GM11168 (cell line): ENCODE results near the gene EIF5A.
"Not testable (repeated sequence)": the region's sequence is repeated elsewhere in the genome, so short reads cannot be mapped to it uniquely, and the experiment has no call there.

Experiments used
- in situ Hi-C: fragments of 300-500 bp; cut with MboI; formaldehyde crosslinking; loops from one replicate; pipeline ENCODE4 v1.12.0; 2022; ENCODE audit warnings: low sequenced_read_pairs; ENCODE audit not compliant: unreplicated experiment

The EIF5A gene

GRCh38 chr17:7328840-7329373 is 21.5 kb downstream of the EIF5A start, which contains the start of gene NEURL4:
TSS of gene NEURL4 (minus strand) at chr17:7329335. CDS start at chr17:7329312, 23 bp downstream.
- in situ Hi-C loops = no loop called here

- in situ Hi-C loops = no loop called here
Measured at GRCh38 chr17:7329374-7329996, 22.1 kb downstream of the EIF5A start.

- in situ Hi-C loops = no loop called here
Measured at GRCh38 chr17:7329997-7330637, 22.7 kb downstream of the EIF5A start.

GRCh38 chr17:7330638-7331015 is 23.2 kb downstream of the EIF5A start:
- in situ Hi-C loops = no loop called here

GRCh38 chr17:7332111-7332510 is 24.7 kb downstream of the EIF5A start:
- in situ Hi-C loops = no loop called here

- in situ Hi-C loops = not testable (repeated sequence)
Measured at GRCh38 chr17:7332600-7333069, 25.2 kb downstream of the EIF5A start.

GRCh38 chr17:7334938-7335538 is 27.6 kb downstream of the EIF5A start:
- in situ Hi-C loops = no loop called here

- in situ Hi-C loops = not testable (repeated sequence)
Measured at GRCh38 chr17:7335765-7336164, 28.3 kb downstream of the EIF5A start.

GRCh38 chr17:7336240-7337175 is 29.1 kb downstream of the EIF5A start, which contains the start of gene ACAP1:
TSS of gene ACAP1 (plus strand) at chr17:7336529. CDS start at chr17:7336735, 206 bp downstream.
- in situ Hi-C loops = no loop called here

GRCh38 chr17:7337600-7337999 is 30.2 kb downstream of the EIF5A start:
- in situ Hi-C loops = not testable (repeated sequence)

- in situ Hi-C loops = no loop called here
Measured at GRCh38 chr17:7340179-7340578, 32.8 kb downstream of the EIF5A start.

GRCh38 chr17:7341842-7342241 is 34.4 kb downstream of the EIF5A start:
- in situ Hi-C loops = no loop called here

- in situ Hi-C loops = no loop called here
Measured at GRCh38 chr17:7343250-7343649, 35.8 kb downstream of the EIF5A start.

GRCh38 chr17:7346761-7347614 is 39.6 kb downstream of the EIF5A start:
- in situ Hi-C loops = no loop called here

GRCh38 chr17:7347630-7348477 is 40.4 kb downstream of the EIF5A start:
- in situ Hi-C loops = no loop called here

- in situ Hi-C loops = no loop called here
Measured at GRCh38 chr17:7348478-7349242, 41.2 kb downstream of the EIF5A start.

GRCh38 chr17:7351665-7352502 is 44.5 kb downstream of the EIF5A start, which contains the start of gene KCTD11:
TSS of gene KCTD11 (plus strand) at chr17:7352162.
- in situ Hi-C loops = no loop called here
